ENCODE data around the gene FBXL7.

GRCh38 chr5:15502208-15502607, 2.2 kb downstream of the FBXL7 start:
- TF ChIP-seq NFIC (IDR thresholded peaks at IDR 0.05) (no peak), FOXM1 (IDR thresholded peaks at IDR 0.05; ENCODE audit: borderline replicate concordance, low read depth) (no peak), RAD21 (IDR thresholded peaks at IDR 0.05; ENCODE audit: low read depth) (no peak), TAF1 (IDR thresholded peaks at IDR 0.05; ENCODE audit: low read depth) (no peak), YY1 (IDR thresholded peaks at IDR 0.05; ENCODE audit: low read depth) (no peak), CREB1 (IDR thresholded peaks at IDR 0.05; ENCODE audit: low read depth) (no peak), REST (IDR thresholded peaks at IDR 0.05; ENCODE audit: low read depth) (no peak), ZBTB7A (IDR thresholded peaks at IDR 0.05; ENCODE audit: low read depth) (no peak)

Data from Ishikawa (cell line).